SK-N-SH treated with all-trans-retinoic acid at 6 μM for 48 hours (cell line): ENCODE results near the gene SMIM45.

Experiments used
- BACH2 ChIP-seq: fragments of 250-450 bp; sonication (Bioruptor Pico); IDR thresholded peaks from 2 replicates; pipeline ENCODE4 v1.9.0; 2021; ENCODE audit warnings: mild to moderate bottlenecking, borderline replicate concordance
- CSDC2 ChIP-seq: fragments of 250-450 bp; sonication (Bioruptor Pico); IDR thresholded peaks from 2 replicates; pipeline ENCODE4 v1.5.0; 2020; ENCODE audit warnings: mild to moderate bottlenecking, moderate library complexity
- ESRRG ChIP-seq: fragments of 250-450 bp; sonication (Bioruptor Pico); IDR thresholded peaks from 2 replicates; pipeline ENCODE4 v1.6.1; 2021; ENCODE audit warnings: mild to moderate bottlenecking
- RARB ChIP-seq: fragments of 250-450 bp; sonication (Bioruptor Pico); IDR thresholded peaks from 2 replicates; pipeline ENCODE4 v1.8.0; 2021; ENCODE audit warnings: mild to moderate bottlenecking, moderate library complexity
- SNAI2 ChIP-seq: fragments of 250-450 bp; sonication (Bioruptor Pico); IDR thresholded peaks from 2 replicates; pipeline ENCODE4 v1.5.0; 2020; ENCODE audit warnings: mild to moderate bottlenecking, moderate library complexity
- ZC3H10 ChIP-seq: fragments of 250-450 bp; sonication (Bioruptor Pico); IDR thresholded peaks from 2 replicates; pipeline ENCODE4 v1.5.1; 2021; ENCODE audit warnings: mild to moderate bottlenecking, moderate library complexity
- ZFP3 ChIP-seq: fragments of 250-450 bp; sonication (Bioruptor Pico); IDR thresholded peaks from 2 replicates; pipeline ENCODE4 v1.5.0; 2020; ENCODE audit warnings: mild to moderate bottlenecking, moderate library complexity
- TF ChIP-seq, protein P1 (sequence below): fragments of 250-450 bp; sonication (Bioruptor Pico); IDR thresholded peaks from 2 replicates; pipeline ENCODE4 v1.5.1; 2020; ENCODE audit warnings: low read depth, mild to moderate bottlenecking, moderate library complexity
- TF ChIP-seq, protein P2 (sequence below): fragments of 250-450 bp; sonication (Bioruptor Pico); IDR thresholded peaks from 2 replicates; pipeline ENCODE4 v1.8.0; 2020; ENCODE audit warnings: mild to moderate bottlenecking, moderate library complexity, borderline replicate concordance
- TF ChIP-seq, protein P3 (sequence below): fragments of 250-450 bp; sonication (Bioruptor Pico); IDR thresholded peaks from 2 replicates; pipeline ENCODE4 v1.5.0; 2020; ENCODE audit warnings: mild to moderate bottlenecking, moderate library complexity
- TF ChIP-seq, protein P4 (sequence below): fragments of 250-450 bp; sonication (Bioruptor Pico); IDR thresholded peaks from 2 replicates; pipeline ENCODE4 v1.5.1; 2021; ENCODE audit warnings: mild to moderate bottlenecking, moderate library complexity

DNA sequence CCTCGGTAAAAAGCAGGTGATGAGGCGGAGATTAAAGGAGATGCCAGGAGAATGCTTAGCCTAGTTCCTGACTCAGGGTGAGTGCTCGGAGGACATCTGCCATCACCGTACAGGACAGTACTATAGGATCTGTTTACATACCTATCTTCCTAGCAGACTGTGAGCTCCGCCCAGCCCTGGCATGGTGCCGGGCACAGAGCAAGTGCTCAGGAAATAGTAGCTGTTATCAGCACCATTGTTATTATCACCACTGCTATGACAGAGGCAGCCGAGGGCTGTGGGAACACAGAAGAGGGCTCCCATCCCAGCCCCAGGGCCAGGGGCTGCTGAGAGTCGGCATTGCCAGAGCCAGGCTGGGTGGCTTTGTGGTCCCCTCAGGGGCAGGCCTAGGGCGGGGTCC is 16.7 kb downstream of the SMIM45 start:
- TF ChIP-seq ZFP3 (CRISPR knock-in tag) (no peak), CSDC2 (CRISPR knock-in tag) (no peak), RARB (CRISPR knock-in tag) (no peak), ESRRG (CRISPR knock-in tag) (no peak), ZC3H10 (CRISPR knock-in tag) (no peak), BACH2 (CRISPR knock-in tag) (no peak), SNAI2 (no peak)
- TF ChIP-seq, protein P1, sequence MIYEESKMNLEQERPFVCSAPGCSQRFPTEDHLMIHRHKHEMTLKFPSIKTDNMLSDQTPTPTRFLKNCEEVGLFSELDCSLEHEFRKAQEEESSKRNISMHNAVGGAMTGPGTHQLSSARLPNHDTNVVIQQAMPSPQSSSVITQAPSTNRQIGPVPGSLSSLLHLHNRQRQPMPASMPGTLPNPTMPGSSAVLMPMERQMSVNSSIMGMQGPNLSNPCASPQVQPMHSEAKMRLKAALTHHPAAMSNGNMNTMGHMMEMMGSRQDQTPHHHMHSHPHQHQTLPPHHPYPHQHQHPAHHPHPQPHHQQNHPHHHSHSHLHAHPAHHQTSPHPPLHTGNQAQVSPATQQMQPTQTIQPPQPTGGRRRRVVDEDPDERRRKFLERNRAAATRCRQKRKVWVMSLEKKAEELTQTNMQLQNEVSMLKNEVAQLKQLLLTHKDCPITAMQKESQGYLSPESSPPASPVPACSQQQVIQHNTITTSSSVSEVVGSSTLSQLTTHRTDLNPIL (CRISPR knock-in tag): no peak
- TF ChIP-seq, protein P2, sequence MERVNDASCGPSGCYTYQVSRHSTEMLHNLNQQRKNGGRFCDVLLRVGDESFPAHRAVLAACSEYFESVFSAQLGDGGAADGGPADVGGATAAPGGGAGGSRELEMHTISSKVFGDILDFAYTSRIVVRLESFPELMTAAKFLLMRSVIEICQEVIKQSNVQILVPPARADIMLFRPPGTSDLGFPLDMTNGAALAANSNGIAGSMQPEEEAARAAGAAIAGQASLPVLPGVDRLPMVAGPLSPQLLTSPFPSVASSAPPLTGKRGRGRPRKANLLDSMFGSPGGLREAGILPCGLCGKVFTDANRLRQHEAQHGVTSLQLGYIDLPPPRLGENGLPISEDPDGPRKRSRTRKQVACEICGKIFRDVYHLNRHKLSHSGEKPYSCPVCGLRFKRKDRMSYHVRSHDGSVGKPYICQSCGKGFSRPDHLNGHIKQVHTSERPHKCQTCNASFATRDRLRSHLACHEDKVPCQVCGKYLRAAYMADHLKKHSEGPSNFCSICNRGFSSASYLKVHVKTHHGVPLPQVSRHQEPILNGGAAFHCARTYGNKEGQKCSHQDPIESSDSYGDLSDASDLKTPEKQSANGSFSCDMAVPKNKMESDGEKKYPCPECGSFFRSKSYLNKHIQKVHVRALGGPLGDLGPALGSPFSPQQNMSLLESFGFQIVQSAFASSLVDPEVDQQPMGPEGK (CRISPR knock-in tag): no peak
- TF ChIP-seq, protein P3, sequence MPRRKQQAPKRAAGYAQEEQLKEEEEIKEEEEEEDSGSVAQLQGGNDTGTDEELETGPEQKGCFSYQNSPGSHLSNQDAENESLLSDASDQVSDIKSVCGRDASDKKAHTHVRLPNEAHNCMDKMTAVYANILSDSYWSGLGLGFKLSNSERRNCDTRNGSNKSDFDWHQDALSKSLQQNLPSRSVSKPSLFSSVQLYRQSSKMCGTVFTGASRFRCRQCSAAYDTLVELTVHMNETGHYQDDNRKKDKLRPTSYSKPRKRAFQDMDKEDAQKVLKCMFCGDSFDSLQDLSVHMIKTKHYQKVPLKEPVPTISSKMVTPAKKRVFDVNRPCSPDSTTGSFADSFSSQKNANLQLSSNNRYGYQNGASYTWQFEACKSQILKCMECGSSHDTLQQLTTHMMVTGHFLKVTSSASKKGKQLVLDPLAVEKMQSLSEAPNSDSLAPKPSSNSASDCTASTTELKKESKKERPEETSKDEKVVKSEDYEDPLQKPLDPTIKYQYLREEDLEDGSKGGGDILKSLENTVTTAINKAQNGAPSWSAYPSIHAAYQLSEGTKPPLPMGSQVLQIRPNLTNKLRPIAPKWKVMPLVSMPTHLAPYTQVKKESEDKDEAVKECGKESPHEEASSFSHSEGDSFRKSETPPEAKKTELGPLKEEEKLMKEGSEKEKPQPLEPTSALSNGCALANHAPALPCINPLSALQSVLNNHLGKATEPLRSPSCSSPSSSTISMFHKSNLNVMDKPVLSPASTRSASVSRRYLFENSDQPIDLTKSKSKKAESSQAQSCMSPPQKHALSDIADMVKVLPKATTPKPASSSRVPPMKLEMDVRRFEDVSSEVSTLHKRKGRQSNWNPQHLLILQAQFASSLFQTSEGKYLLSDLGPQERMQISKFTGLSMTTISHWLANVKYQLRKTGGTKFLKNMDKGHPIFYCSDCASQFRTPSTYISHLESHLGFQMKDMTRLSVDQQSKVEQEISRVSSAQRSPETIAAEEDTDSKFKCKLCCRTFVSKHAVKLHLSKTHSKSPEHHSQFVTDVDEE (CRISPR knock-in tag): no peak
- TF ChIP-seq, protein P4, sequence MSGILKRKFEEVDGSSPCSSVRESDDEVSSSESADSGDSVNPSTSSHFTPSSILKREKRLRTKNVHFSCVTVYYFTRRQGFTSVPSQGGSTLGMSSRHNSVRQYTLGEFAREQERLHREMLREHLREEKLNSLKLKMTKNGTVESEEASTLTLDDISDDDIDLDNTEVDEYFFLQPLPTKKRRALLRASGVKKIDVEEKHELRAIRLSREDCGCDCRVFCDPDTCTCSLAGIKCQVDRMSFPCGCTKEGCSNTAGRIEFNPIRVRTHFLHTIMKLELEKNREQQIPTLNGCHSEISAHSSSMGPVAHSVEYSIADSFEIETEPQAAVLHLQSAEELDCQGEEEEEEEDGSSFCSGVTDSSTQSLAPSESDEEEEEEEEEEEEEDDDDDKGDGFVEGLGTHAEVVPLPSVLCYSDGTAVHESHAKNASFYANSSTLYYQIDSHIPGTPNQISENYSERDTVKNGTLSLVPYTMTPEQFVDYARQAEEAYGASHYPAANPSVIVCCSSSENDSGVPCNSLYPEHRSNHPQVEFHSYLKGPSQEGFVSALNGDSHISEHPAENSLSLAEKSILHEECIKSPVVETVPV (CRISPR knock-in tag): no peak
